H9 (cell line): ENCODE data around the gene DLL4. TPM values are rescaled to one million over a fixed set of nuclear protein-coding genes. Genes with fewer than 3 reads are reported as not detected.
A peak's percentile ranks its signal among the peaks of the same experiment; 100 is the strongest.

Experiments used
- DNase-seq: peaks from one replicate; pipeline ENCODE4 v3.0.0-alpha.2; 2017
- H2AFZ ChIP-seq: one replicate; pipeline ENCODE4 v1.6.1; 2013; ENCODE audit warnings: mild to moderate bottlenecking, low read length, control low read depth, moderate library complexity
- H2AK5ac ChIP-seq: 2 replicates; pipeline ENCODE4 v1.6.1; 2013; ENCODE audit warnings: low read length, control low read depth, mixed read lengths; ENCODE audit not compliant: insufficient read length
- H2BK120ac ChIP-seq: one replicate; pipeline ENCODE4 v1.6.1; 2013; ENCODE audit warnings: low read depth, mild to moderate bottlenecking, low read length, control low read depth, inconsistent platforms; ENCODE audit not compliant: poor library complexity, severe bottlenecking
- H2BK12ac ChIP-seq: 2 replicates; pipeline ENCODE4 v1.6.1; 2013; ENCODE audit warnings: low read length, control low read depth, mixed read lengths, low read depth; ENCODE audit not compliant: insufficient read length
- H2BK15ac ChIP-seq: 2 replicates; pipeline ENCODE4 v1.6.1; 2013; ENCODE audit warnings: low read depth, low read length, control low read depth
- H2BK20ac ChIP-seq: one replicate; pipeline ENCODE4 v1.6.1; 2013; ENCODE audit warnings: low read depth, mild to moderate bottlenecking, low read length, control low read depth, inconsistent platforms; ENCODE audit not compliant: poor library complexity, severe bottlenecking
- H2BK5ac ChIP-seq: 2 replicates; pipeline ENCODE4 v1.6.1; 2013; ENCODE audit warnings: low read length, control low read depth, mixed read lengths; ENCODE audit not compliant: insufficient read length
- H3K14ac ChIP-seq: 2 replicates; pipeline ENCODE4 v1.6.1; 2013; ENCODE audit warnings: low read length, control low read depth; ENCODE audit not compliant: insufficient read depth
- H3K18ac ChIP-seq: 2 replicates; pipeline ENCODE4 v1.6.1; 2013; ENCODE audit warnings: low read depth, mild to moderate bottlenecking, mixed read lengths, low read length, control low read depth; ENCODE audit not compliant: insufficient read length
- H3K23ac ChIP-seq: 2 replicates; pipeline ENCODE4 v1.6.1; 2013; ENCODE audit warnings: low read length, control low read depth, mixed read lengths, low read depth; ENCODE audit not compliant: insufficient read length
- H3K23me2 ChIP-seq: 2 replicates; pipeline ENCODE4 v1.6.1; 2013; ENCODE audit warnings: low read depth, mild to moderate bottlenecking, mixed read lengths, low read length, control low read depth; ENCODE audit not compliant: insufficient read length, poor library complexity, severe bottlenecking
- H3K27ac ChIP-seq: 2 replicates; pipeline ENCODE4 v1.5.1; 2013; ENCODE audit warnings: low read length, control low read depth, mixed read lengths, low read depth; ENCODE audit not compliant: insufficient read length
- H3K27me3 ChIP-seq: 2 replicates; pipeline ENCODE4 v1.6.1; 2013; ENCODE audit warnings: low read length, control low read depth, inconsistent platforms; ENCODE audit not compliant: insufficient read depth
- H3K4ac ChIP-seq: 2 replicates; pipeline ENCODE4 v1.6.1; 2013; ENCODE audit warnings: low read depth, mild to moderate bottlenecking, control low read depth, inconsistent platforms, low read length, moderate library complexity
- H3K4me1 ChIP-seq: 2 replicates; pipeline ENCODE4 v1.6.1; 2013; ENCODE audit warnings: low read length, control low read depth, inconsistent platforms; ENCODE audit not compliant: insufficient read depth
- H3K4me2 ChIP-seq: 2 replicates; pipeline ENCODE4 v1.6.1; 2013; ENCODE audit warnings: low read length, control low read depth, mixed read lengths; ENCODE audit not compliant: insufficient read length, insufficient read depth
- H3K56ac ChIP-seq: 2 replicates; pipeline ENCODE4 v1.6.1; 2013; ENCODE audit warnings: low read depth, mild to moderate bottlenecking, mixed read lengths, low read length, control low read depth; ENCODE audit not compliant: insufficient read length
- H3K79me1 ChIP-seq: 2 replicates; pipeline ENCODE4 v1.6.1; 2013; ENCODE audit warnings: low read depth, mild to moderate bottlenecking, moderate library complexity, low read length, control low read depth, inconsistent platforms; ENCODE audit not compliant: insufficient read depth, poor library complexity, severe bottlenecking
- H3K79me2 ChIP-seq: 2 replicates; pipeline ENCODE4 v1.6.1; 2013; ENCODE audit warnings: low read length, control low read depth, inconsistent platforms; ENCODE audit not compliant: insufficient read depth
- H3K9ac ChIP-seq: 2 replicates; pipeline ENCODE4 v1.6.1; 2013; ENCODE audit warnings: low read length, control low read depth, mixed read lengths; ENCODE audit not compliant: insufficient read length; ENCODE audit errors: extremely low read depth
- H3K9me3 ChIP-seq: one replicate; pipeline ENCODE4 v1.6.1; 2013; ENCODE audit warnings: low read depth, low read length, inconsistent platforms; ENCODE audit not compliant: control insufficient read depth
- H3T11ph ChIP-seq: one replicate; pipeline ENCODE4 v1.6.1; 2013; ENCODE audit warnings: mild to moderate bottlenecking, low read length, control low read depth, inconsistent platforms
- H4K20me1 ChIP-seq: one replicate; pipeline ENCODE4 v1.6.1; 2013; ENCODE audit not compliant: control insufficient read depth, insufficient read length, insufficient read depth
- H4K5ac ChIP-seq: 2 replicates; pipeline ENCODE4 v1.6.1; 2013; ENCODE audit warnings: low read depth, mild to moderate bottlenecking, mixed read lengths, low read length, control low read depth; ENCODE audit not compliant: insufficient read length
- H4K8ac ChIP-seq: replicated peaks from 2 replicates; pipeline ENCODE4 v1.6.1; 2013; ENCODE audit warnings: low read length, control low read depth, mixed read lengths, low read depth; ENCODE audit not compliant: insufficient read length
- H4K91ac ChIP-seq: 2 replicates; pipeline ENCODE4 v1.6.1; 2013; ENCODE audit warnings: low read depth, mild to moderate bottlenecking, moderate library complexity, mixed read lengths, low read length, control low read depth; ENCODE audit not compliant: insufficient read length
- H3K27ac Mint-ChIP-seq, 3 experiments: 2 replicates in 2 of 3; 3 replicates in 1 of 3; pipeline ENCODE4 v1.8.0; 2020 to 2021; ENCODE audit warnings: mixed read lengths in 3 of 3, mild to moderate bottlenecking in 1 of 3, moderate library complexity in 1 of 3
- H3K27me3 Mint-ChIP-seq: 2 replicates; pipeline ENCODE4 v1.8.0; 2021; ENCODE audit warnings: low read depth, mild to moderate bottlenecking, moderate library complexity, mixed read lengths
- H3K36me3 Mint-ChIP-seq, 3 experiments: 2 replicates in 2 of 3; 3 replicates in 1 of 3; pipeline ENCODE4 v1.8.0; 2020 to 2021; ENCODE audit warnings: low read depth in 3 of 3, mixed read lengths in 3 of 3; ENCODE audit not compliant: insufficient read depth in 1 of 3
- H3K4me1 Mint-ChIP-seq, 2 experiments: 2 replicates each; pipeline ENCODE4 v1.8.0; 2020; ENCODE audit warnings: mixed read lengths in 2 of 2
- H3K4me3 Mint-ChIP-seq, 2 experiments: 2 replicates in 1 of 2; 3 replicates in 1 of 2; pipeline ENCODE4 v1.8.0; 2020 to 2021; ENCODE audit warnings: mild to moderate bottlenecking in 2 of 2, mixed read lengths in 2 of 2, moderate library complexity in 1 of 2
- H3K9me3 Mint-ChIP-seq, 2 experiments: 2 replicates in 1 of 2; 3 replicates in 1 of 2; pipeline ENCODE4 v1.8.0; 2020; ENCODE audit warnings: mild to moderate bottlenecking in 2 of 2, mixed read lengths in 2 of 2, moderate library complexity in 1 of 2
- WGBS: extraction: QIAGEN DNeasy Blood & Tissue Kit; methylation state at CpG from one replicate; pipeline ENCODE4 v1.1.7; 2013; ENCODE audit warnings: missing lambda C conversion rate, low lambda C conversion rate, mixed read lengths; ENCODE audit not compliant: insufficient read length; ENCODE audit errors: extremely low coverage; 5-methylcytosine and 5-hydroxymethylcytosine counted together
- total RNA-seq: library from RNA; stranded (reverse); gene quantifications from 2 replicates; pipeline ENCODE4 v1.2.1, GENCODE V29; 2021
- TF ChIP-seq, protein P1 (sequence below): fragments of 200-600 bp; sonication (generic); conservative IDR thresholded peaks from 3 replicates; pipeline ENCODE4 v1.8.0; 2021; ENCODE audit warnings: antibody characterized with exemption, mild to moderate bottlenecking

The DLL4 gene
- total RNA-seq, 1 experiment from 2014 or later, result 0.28 TPM

DNA sequence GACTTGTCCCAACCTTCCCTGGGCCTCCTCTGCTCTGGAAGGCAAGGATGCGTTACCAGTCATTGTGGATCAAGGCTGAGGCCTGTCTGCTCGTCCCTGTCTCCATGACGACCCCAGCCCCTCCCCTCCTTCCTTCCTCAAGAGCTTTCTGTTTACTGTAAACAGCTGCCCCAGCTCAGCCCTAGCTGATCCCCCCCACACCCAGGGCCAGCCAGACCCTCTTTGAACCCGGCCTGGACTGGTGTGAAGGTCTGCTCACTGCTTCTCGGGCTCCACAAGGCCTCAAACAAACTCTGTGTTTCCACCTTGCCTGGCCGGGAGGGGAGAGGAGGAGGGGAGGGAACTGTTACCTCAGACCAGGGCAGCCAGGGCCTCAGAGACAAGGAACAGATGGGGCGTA, 18.0 kb upstream of the DLL4 start:
- no peak overlapping the region for H3K4me3 Mint-ChIP-seq
- no peaks in the 10 kb centered on the region for H3K9me3 Mint-ChIP-seq
- Histone ChIP-seq H3K9ac (no peak overlapping the region), H4K20me1 (no peaks in the 10 kb centered on the region), H2BK12ac (no peak overlapping the region), H3K27me3 (no peaks in the 10 kb centered on the region), H2BK5ac (no peak overlapping the region), H3K9me3 (no peaks in the 10 kb centered on the region), H4K5ac (no peak overlapping the region), H3K27ac (no peak overlapping the region), H4K8ac (no peak overlapping the region), H3K79me2 (no peaks in the 10 kb centered on the region), H2AK5ac (no peak overlapping the region), H3K4me1 (no peaks in the 10 kb centered on the region), H3K23me2 (no peaks in the 10 kb centered on the region), H2BK120ac (no peak overlapping the region), H3K4ac (no peak overlapping the region), H2BK15ac (no peak overlapping the region), H4K91ac (no peak overlapping the region), H3K14ac (peak overlapping the region; percentile 73; the same call in 1 of the 2 replicates), H3K23ac (no peak overlapping the region), H3K56ac (no peak overlapping the region), H2BK20ac (no peak overlapping the region), H3K18ac (peak overlapping the region; percentile 73), H3K4me2 (no peak overlapping the region), H3K79me1 (no peaks in the 10 kb centered on the region), H2AFZ (no peak overlapping the region), H3T11ph (no peak overlapping the region)
- peak overlapping the region; percentile 81 to 96 (median 95); a peak in 5 of 7 replicates for H3K27ac Mint-ChIP-seq
- WGBS, result no CpG with 5 or more reads among the region's 7 CpGs
- peak; percentile 87 for DNase-seq
- H3K36me3 Mint-ChIP-seq, result no peaks in the 10 kb centered on the region; a peak in 1 of 7 replicates
- peaks cover 24 to 43% of the 10 kb centered on the region in 2 experiments for H3K4me1 Mint-ChIP-seq
- TF ChIP-seq, protein P1, sequence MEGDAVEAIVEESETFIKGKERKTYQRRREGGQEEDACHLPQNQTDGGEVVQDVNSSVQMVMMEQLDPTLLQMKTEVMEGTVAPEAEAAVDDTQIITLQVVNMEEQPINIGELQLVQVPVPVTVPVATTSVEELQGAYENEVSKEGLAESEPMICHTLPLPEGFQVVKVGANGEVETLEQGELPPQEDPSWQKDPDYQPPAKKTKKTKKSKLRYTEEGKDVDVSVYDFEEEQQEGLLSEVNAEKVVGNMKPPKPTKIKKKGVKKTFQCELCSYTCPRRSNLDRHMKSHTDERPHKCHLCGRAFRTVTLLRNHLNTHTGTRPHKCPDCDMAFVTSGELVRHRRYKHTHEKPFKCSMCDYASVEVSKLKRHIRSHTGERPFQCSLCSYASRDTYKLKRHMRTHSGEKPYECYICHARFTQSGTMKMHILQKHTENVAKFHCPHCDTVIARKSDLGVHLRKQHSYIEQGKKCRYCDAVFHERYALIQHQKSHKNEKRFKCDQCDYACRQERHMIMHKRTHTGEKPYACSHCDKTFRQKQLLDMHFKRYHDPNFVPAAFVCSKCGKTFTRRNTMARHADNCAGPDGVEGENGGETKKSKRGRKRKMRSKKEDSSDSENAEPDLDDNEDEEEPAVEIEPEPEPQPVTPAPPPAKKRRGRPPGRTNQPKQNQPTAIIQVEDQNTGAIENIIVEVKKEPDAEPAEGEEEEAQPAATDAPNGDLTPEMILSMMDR, result no peak
- H3K27me3 Mint-ChIP-seq, result peaks cover 16% of the 10 kb centered on the region
